Mucosa of descending colon (tissue), 3 donors: Measurements from ENCODE around the gene GMNN. TPM values are rescaled to one million over a fixed set of nuclear protein-coding genes. Genes with fewer than 3 reads are reported as not detected.

ENCODE experiments used
- ATAC-seq: fragments of 200-7000 bp; cut with Tn5 transposase; one replicate; pipeline ENCODE4 v1.9.1; 2020; ENCODE audit warnings: mild to moderate bottlenecking, moderate library complexity
- DNase-seq, 3 donors: peaks; one replicate each; pipeline ENCODE4 v3.0.0-alpha.2; 2020
- H3K36me3 ChIP-seq: fragments of 200-600 bp; one replicate; pipeline ENCODE4 v1.8.0; 2021; ENCODE audit warnings: low read depth, mild to moderate bottlenecking
- H3K4me1 ChIP-seq: fragments of 200-600 bp; one replicate; pipeline ENCODE4 v1.8.0; 2021; ENCODE audit warnings: low read depth, mild to moderate bottlenecking
- H3K4me3 ChIP-seq: fragments of 200-600 bp; one replicate; pipeline ENCODE4 v1.8.0; 2021; ENCODE audit warnings: mild to moderate bottlenecking
- H3K9me3 ChIP-seq: fragments of 200-600 bp; one replicate; pipeline ENCODE4 v1.8.0; 2021; ENCODE audit warnings: mild to moderate bottlenecking
- CTCF ChIP-seq: fragments of 200-600 bp; IDR thresholded peaks from one replicate; pipeline ENCODE4 v1.8.0; 2022; ENCODE audit warnings: antibody characterized with exemption, mild to moderate bottlenecking
- intact Hi-C, 2 donors: fragments of 100-400 bp; cut with DNase I in 1 of 2; cut with micrococcal nuclease in 1 of 2; formaldehyde crosslinking; loops; one replicate each; pipeline versions ENCODE4 v1.11.0 to v1.11.1; 2022; cut with DNase I, micrococcal nuclease
- total RNA-seq, 3 donors: library from RNA; stranded (reverse); fragmentation: NEBNext Ultra II Directional in 2 of 3; extraction: Animal tissue kit (Norgen Biotek cat#: 25700) in 2 of 3; gene quantifications; one replicate each; pipeline versions ENCODE4 v1.2.1 to v1.2.4, GENCODE V29; 2021 to 2023
- donor health status: DM: no; HTN: no; CAD: no; lungs with moderate emphysema.
- donor health status: DM: no; HTN: no; CAD: no.
- donor health status: DM: no; HTN: yes; CAD: no.

GMNN gene
- total RNA-seq, 3 donors from 2014 or later = 20.6 to 62.0 (median 45.8) TPM

- H3K36me3 ChIP-seq = no peaks in the 10 kb centered on the region
- no peak overlapping the region for H3K4me3 ChIP-seq
- ATAC-seq (peak; percentile 47), DNase-seq (peak in 1 of 3 donors; percentile 25)
- H3K4me1 ChIP-seq = no peaks in the 10 kb centered on the region
- intact Hi-C loops = no loop called here
- H3K9me3 ChIP-seq = no peaks in the 10 kb centered on the region
- no peak for TF ChIP-seq CTCF
Measured at GRCh38 chr6:24827162-24827561, 52.4 kb downstream of the GMNN start.

GRCh38 chr6:24827970-24828369, 53.2 kb downstream of the GMNN start:
- Histone ChIP-seq H3K36me3 (no peaks in the 10 kb centered on the region), H3K4me3 (no peak overlapping the region), H3K9me3 (no peaks in the 10 kb centered on the region), H3K4me1 (no peaks in the 10 kb centered on the region)
- TF ChIP-seq CTCF = no peak
- intact Hi-C loops = no loop called here
- ATAC-seq (no peak), DNase-seq (no peak)

GRCh38 chr6:24829657-24830056, 54.9 kb downstream of the GMNN start:
- no peaks in the 10 kb centered on the region for H3K4me1 ChIP-seq
- H3K4me3 ChIP-seq = no peak overlapping the region
- no peaks in the 10 kb centered on the region for H3K9me3 ChIP-seq
- ATAC-seq = no peak
- TF ChIP-seq CTCF = no peak
- DNase-seq = no peak
- intact Hi-C loops = no loop called here
- H3K36me3 ChIP-seq = no peaks in the 10 kb centered on the region

GRCh38 chr6:24831771-24832716, 57.3 kb downstream of the GMNN start:
- H3K36me3 ChIP-seq = no peaks in the 10 kb centered on the region

GRCh38 chr6:24832794-24833193, 58.1 kb downstream of the GMNN start:
- no peak overlapping the region for H3K4me3 ChIP-seq
- H3K36me3 ChIP-seq = no peaks in the 10 kb centered on the region
- no peak for TF ChIP-seq CTCF
- intact Hi-C loops = no loop called here
- ATAC-seq = no peak
- no peaks in the 10 kb centered on the region for H3K9me3 ChIP-seq
- no peaks in the 10 kb centered on the region for H3K4me1 ChIP-seq
- no peak for DNase-seq

More at GRCh38 chr6:24831771-24832716, 57.3 kb downstream of the GMNN start:
- TF ChIP-seq CTCF = no peak
- Histone ChIP-seq H3K9me3 (no peaks in the 10 kb centered on the region), H3K4me3 (no peak overlapping the region), H3K4me1 (no peaks in the 10 kb centered on the region)
- intact Hi-C loops = no loop called here
- ATAC-seq = no peak
- no peak for DNase-seq
